GM23338 (cell line): ENCODE data around the gene TTC27. TPM values are rescaled to one million over a fixed set of nuclear protein-coding genes. Genes with fewer than 3 reads are reported as not detected.

Experiments used
- ATAC-seq: fragments of 200-7000 bp; cut with Tn5 transposase; 3 replicates; pipeline ENCODE4 v1.9.1; 2020
- DNase-seq: peaks from one replicate; pipeline ENCODE4 v3.0.0-alpha.2; 2015; ENCODE audit warnings: low spot score
- H2AFZ ChIP-seq: fragments of 200-600 bp; sonication (generic); 2 replicates; pipeline ENCODE4 v1.8.0; 2016; ENCODE audit warnings: antibody characterized with exemption, mild to moderate bottlenecking, moderate library complexity
- H3F3A ChIP-seq: fragments of 200-600 bp; sonication (generic); replicated peaks from 2 replicates; pipeline ENCODE4 v1.8.0; 2017; ENCODE audit warnings: antibody characterized with exemption, mixed run types, low read depth
- H3K27ac ChIP-seq: fragments of 200-600 bp; sonication (generic); 2 replicates; pipeline ENCODE4 v1.6.1; 2016; ENCODE audit warnings: low read depth
- H3K27me3 ChIP-seq: fragments of 200-600 bp; sonication (generic); 2 replicates; pipeline ENCODE4 v1.8.0; 2016; ENCODE audit warnings: mild to moderate bottlenecking, mixed run types, moderate library complexity; ENCODE audit not compliant: insufficient read depth
- H3K36me3 ChIP-seq: fragments of 200-600 bp; sonication (generic); 2 replicates; pipeline ENCODE4 v1.8.0; 2016; ENCODE audit warnings: mild to moderate bottlenecking; ENCODE audit not compliant: insufficient read depth
- H3K4me1 ChIP-seq: fragments of 200-600 bp; sonication (generic); 2 replicates; pipeline ENCODE4 v1.8.0; 2016; ENCODE audit warnings: mild to moderate bottlenecking, moderate library complexity; ENCODE audit not compliant: insufficient read depth
- H3K4me2 ChIP-seq: fragments of 200-600 bp; sonication (generic); 2 replicates; pipeline ENCODE4 v1.7.1; 2017; ENCODE audit warnings: mixed run types
- H3K4me3 ChIP-seq: fragments of 200-600 bp; sonication (generic); 2 replicates; pipeline ENCODE4 v1.6.1; 2016; ENCODE audit warnings: mixed run types
- H3K79me2 ChIP-seq: fragments of 200-600 bp; sonication (generic); replicated peaks from 2 replicates; pipeline ENCODE4 v1.8.0; 2017; ENCODE audit warnings: mild to moderate bottlenecking; ENCODE audit not compliant: insufficient read depth
- H3K9me2 ChIP-seq: fragments of 200-600 bp; sonication (generic); 2 replicates; pipeline ENCODE4 v1.8.0; 2017; ENCODE audit not compliant: insufficient read depth
- H4K20me1 ChIP-seq: fragments of 200-600 bp; sonication (generic); replicated peaks from 2 replicates; pipeline ENCODE4 v1.8.0; 2017; ENCODE audit warnings: mild to moderate bottlenecking; ENCODE audit not compliant: insufficient read depth
- H3K27ac Mint-ChIP-seq: 2 replicates; pipeline ENCODE4 v1.8.0; 2020; ENCODE audit warnings: inconsistent platforms, mild to moderate bottlenecking, moderate library complexity, mixed read lengths
- H3K27me3 Mint-ChIP-seq: 3 replicates; pipeline ENCODE4 v1.8.0; 2022; ENCODE audit warnings: low read depth, mild to moderate bottlenecking, moderate library complexity, mixed read lengths, inconsistent platforms; ENCODE audit not compliant: insufficient read depth, poor library complexity
- H3K36me3 Mint-ChIP-seq: 3 replicates; pipeline ENCODE4 v1.8.0; 2021; ENCODE audit warnings: low read depth, mild to moderate bottlenecking, inconsistent platforms, moderate library complexity, mixed read lengths
- H3K4me1 Mint-ChIP-seq: 3 replicates; pipeline ENCODE4 v1.8.0; 2020; ENCODE audit warnings: mild to moderate bottlenecking, inconsistent platforms, mixed read lengths
- H3K4me3 Mint-ChIP-seq: 3 replicates; pipeline ENCODE4 v1.8.0; 2021; ENCODE audit warnings: moderate library complexity, mild to moderate bottlenecking, inconsistent platforms, mixed read lengths
- H3K9me3 Mint-ChIP-seq: 3 replicates; pipeline ENCODE4 v1.8.0; 2020; ENCODE audit warnings: moderate library complexity, mild to moderate bottlenecking, inconsistent platforms, mixed read lengths
- CREB1 ChIP-seq: fragments of 250-450 bp; sonication (Bioruptor Pico); IDR thresholded peaks from 2 replicates; pipeline ENCODE4 v1.5.0; 2020; ENCODE audit warnings: low read depth, mild to moderate bottlenecking, moderate library complexity
- POLR2AphosphoS5 ChIP-seq: IDR thresholded peaks from 2 replicates; pipeline ENCODE4 v1.6.1; 2016; ENCODE audit warnings: antibody characterized with exemption, low read depth
- ZNF331 ChIP-seq: fragments of 250-450 bp; sonication (Bioruptor Pico); IDR thresholded peaks from 2 replicates; pipeline ENCODE4 v1.5.0; 2020; ENCODE audit warnings: low read depth, mild to moderate bottlenecking, moderate library complexity
- ZNF462 ChIP-seq: fragments of 250-450 bp; sonication (Bioruptor Pico); IDR thresholded peaks from 2 replicates; pipeline ENCODE4 v1.5.0; 2020; ENCODE audit warnings: mild to moderate bottlenecking, moderate library complexity
- polyA plus RNA-seq: library from polyadenylated mRNA; unstranded; fragments of >200 nt; fragmentation: Nextera tagmentation; extraction: Ambion mirVana; gene quantifications from 2 replicates; pipeline ENCODE4 v1.2.1, GENCODE V29; 2016
- total RNA-seq: library from RNA; depleted of rRNA; stranded (reverse); fragments of >200 nt; shearing (Covaris generic); gene quantifications from 2 replicates; pipeline ENCODE4 v1.2.3, GENCODE V29; 2014

TTC27 gene
- total and polyA plus RNA-seq, 2 experiments from 2014 or later: 11.8 to 41.3 TPM

- H3K9me2 ChIP-seq: no peaks in the 10 kb centered on the region
- no peak overlapping the region for H3K4me3 Mint-ChIP-seq
Measured at GRCh38 chr2:32787207-32787606, 159.4 kb downstream of the TTC27 start.

More at GRCh38 chr2:32787207-32787606, 159.4 kb downstream of the TTC27 start:
- H3K27me3 ChIP-seq: no peaks in the 10 kb centered on the region
- Mint-ChIP-seq H3K4me1 (no peaks in the 10 kb centered on the region), H3K9me3 (no peaks in the 10 kb centered on the region), H3K27ac (no peak overlapping the region), H3K36me3 (no peaks in the 10 kb centered on the region; the same call in 1 of the 3 replicates), H3K27me3 (no peaks in the 10 kb centered on the region)
- no peak overlapping the region for H3K27ac ChIP-seq
- TF ChIP-seq ZNF462 (no peak), CREB1 (CRISPR knock-in tag) (no peak), POLR2AphosphoS5 (no peak), ZNF331 (CRISPR knock-in tag) (no peak)
- no peaks in the 10 kb centered on the region for H3K4me1 ChIP-seq
- ATAC-seq (no peak), DNase-seq (no peak)
- no peaks in the 10 kb centered on the region for H3K36me3 ChIP-seq
- no peak overlapping the region for H3K4me3 ChIP-seq
- no peaks in the 10 kb centered on the region for H3K79me2 ChIP-seq
- no peaks in the 10 kb centered on the region for H3F3A ChIP-seq
- no peaks in the 10 kb centered on the region; the same call in 1 of the 2 replicates for H4K20me1 ChIP-seq
- H2AFZ ChIP-seq: no peak overlapping the region
- no peak overlapping the region for H3K4me2 ChIP-seq
